Measurements from ENCODE around the gene WDR4. TPM values are rescaled to one million over a fixed set of nuclear protein-coding genes. Genes with fewer than 3 reads are reported as not detected.

Gene WDR4
- total RNA-seq, 4 donors from 2014 or later: 4.1 to 20.8 (median 17.2) TPM

- Histone ChIP-seq H3K4me1 (no peaks in the 10 kb centered on the region), H3K27me3 (no peaks in the 10 kb centered on the region), H3K4me3 (no peak overlapping the region), H3K27ac (no peak overlapping the region), H3K9me3 (no peaks in the 10 kb centered on the region), H3K36me3 (peaks cover 34 to 98% (median 61%) of the 10 kb centered on the region in 3 donors)
- intact Hi-C loops (cut with DNase I): no loop called here
- WGBS, 2 donors: 87 to 98% methylated on average over 5 to 8 of the region's 19 CpGs
- no peak for DNase-seq
- no peak for TF ChIP-seq POLR2A (IDR thresholded peaks at IDR 0.05)
- TF ChIP-seq CTCF (IDR thresholded peaks at IDR 0.05): no peak
Observed at GRCh38 chr21:42851812-42852665, 27.3 kb downstream of the WDR4 start.

GRCh38 chr21:42850866-42851391, 28.4 kb downstream of the WDR4 start:
- Histone ChIP-seq H3K4me1 (no peaks in the 10 kb centered on the region), H3K9me3 (no peaks in the 10 kb centered on the region), H3K27ac (no peak overlapping the region), H3K4me3 (no peak overlapping the region), H3K27me3 (no peaks in the 10 kb centered on the region), H3K36me3 (peaks cover 40 to 98% (median 57%) of the 10 kb centered on the region in 3 donors)
- 60 to 73% methylated on average over 1 to 7 of the region's 21 CpGs for WGBS, 2 donors
- DNase-seq: no peak
- intact Hi-C loops (cut with DNase I): no loop called here
- TF ChIP-seq CTCF (IDR thresholded peaks at IDR 0.05) (peak in 4 of 6 experiments; percentile 19 to 55 (median 22)), POLR2A (IDR thresholded peaks at IDR 0.05) (no peak)

GRCh38 chr21:42850463-42850862, 28.9 kb downstream of the WDR4 start:
- 60 to 100% methylated on average over 1 to 2 of the region's 10 CpGs for WGBS, 2 donors
- Histone ChIP-seq H3K4me1 (no peaks in the 10 kb centered on the region), H3K36me3 (peaks cover 40 to 98% (median 56%) of the 10 kb centered on the region in 3 donors), H3K9me3 (no peaks in the 10 kb centered on the region), H3K27me3 (no peaks in the 10 kb centered on the region), H3K27ac (no peak overlapping the region), H3K4me3 (no peak overlapping the region)
- no peak for DNase-seq
- TF ChIP-seq CTCF (IDR thresholded peaks at IDR 0.05): no peak
- no peak for TF ChIP-seq POLR2A (IDR thresholded peaks at IDR 0.05)
- intact Hi-C loops (cut with DNase I): no loop called here

- Histone ChIP-seq H3K36me3 (peaks cover 40 to 98% (median 56%) of the 10 kb centered on the region in 3 donors), H3K9me3 (no peaks in the 10 kb centered on the region), H3K4me1 (peaks cover 0 to 2% (median 1%) of the 10 kb centered on the region in 3 donors), H3K27ac (no peak overlapping the region), H3K27me3 (no peaks in the 10 kb centered on the region), H3K4me3 (no peak overlapping the region)
- whole genome bisulfite sequencing, 2 donors: 91 to 92% methylated on average over 12 to 18 of the region's 29 CpGs
- intact Hi-C loops (cut with DNase I): no loop called here
- DNase-seq: no peak
- TF ChIP-seq POLR2A (IDR thresholded peaks at IDR 0.05) (no peak), CTCF (IDR thresholded peaks at IDR 0.05) (no peak)
Observed at GRCh38 chr21:42849759-42850412, 29.5 kb downstream of the WDR4 start.
